Measurements from ENCODE around the gene CKS1B. TPM values are rescaled to one million over a fixed set of nuclear protein-coding genes. Genes with fewer than 3 reads are reported as not detected.

The CKS1B gene
- total RNA-seq, 2 donors from 2014 or later: 49.5 to 76.5 TPM

- Histone ChIP-seq H3K9ac (ENCODE audit: low read depth in 2 of 2, low read length in 2 of 2) (peak overlapping the region in 1 of 2 donors; percentile 23), H3K27ac (no peak overlapping the region), H3K36me3 (no peaks in the 10 kb centered on the region), H3K27me3 (no peaks in the 10 kb centered on the region), H3K9me3 (no peaks in the 10 kb centered on the region), H3K4me3 (no peak overlapping the region), H3K4me1 (peaks cover 7% of the 10 kb centered on the region)
- intact Hi-C loops (cut with DNase I): no loop called here
- no peak for TF ChIP-seq CTCF (IDR thresholded peaks at IDR 0.05)
- DNase-seq: no peak
Observed at GRCh38 chr1:154944401-154945159, 29.9 kb upstream of the CKS1B start.

DNA sequence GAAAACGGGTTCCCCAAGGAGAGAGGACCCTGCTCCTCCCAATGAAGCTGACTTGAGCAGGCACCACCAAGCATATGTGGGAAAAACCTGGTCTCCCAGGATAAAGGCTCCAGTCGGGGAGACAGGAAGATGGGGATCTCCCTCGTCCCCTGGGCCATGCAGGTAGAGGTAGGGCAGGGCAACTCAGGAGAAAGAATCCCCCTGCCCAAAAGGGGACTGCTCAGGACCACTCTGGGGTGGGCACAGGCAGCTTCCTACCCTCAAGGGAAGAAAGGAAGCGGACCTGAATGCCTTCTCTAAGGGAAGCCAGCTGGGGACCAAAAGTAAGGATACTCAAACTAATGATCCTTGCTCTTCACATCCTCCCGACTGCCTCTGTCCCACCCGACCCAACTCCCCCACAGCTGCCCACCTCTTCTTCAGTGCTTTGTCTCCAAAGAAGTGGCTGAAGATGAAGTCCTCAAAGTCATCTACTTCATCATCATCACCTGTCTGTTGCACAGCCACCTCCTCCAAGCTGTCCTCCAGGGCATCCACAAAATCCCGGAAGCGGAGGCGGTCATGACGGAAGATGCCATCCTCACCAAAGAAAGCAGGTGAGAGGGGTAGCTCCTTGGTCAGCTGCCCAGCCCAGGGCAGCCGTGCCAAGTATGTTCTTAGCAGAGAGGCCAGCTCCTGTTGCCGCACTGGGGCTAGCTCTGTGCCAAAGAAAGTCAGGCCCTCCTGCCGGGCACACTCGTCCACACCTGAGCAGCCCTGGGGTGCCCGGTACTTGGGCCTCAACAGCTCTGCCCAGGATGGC, 29.1 kb upstream of the CKS1B start:
- no peak for DNase-seq
- H3K9ac ChIP-seq (ENCODE audit: low read depth in 2 of 2, low read length in 2 of 2): peak overlapping the region in 1 of 2 donors; percentile 23
- H3K4me1 ChIP-seq: peaks cover 7% of the 10 kb centered on the region
- intact Hi-C loops (cut with DNase I): no loop called here
- TF ChIP-seq CTCF (IDR thresholded peaks at IDR 0.05): no peak
- H3K4me3 ChIP-seq: no peak overlapping the region
- no peaks in the 10 kb centered on the region for H3K36me3 ChIP-seq
- no peaks in the 10 kb centered on the region for H3K9me3 ChIP-seq
- no peaks in the 10 kb centered on the region for H3K27me3 ChIP-seq
- no peak overlapping the region for H3K27ac ChIP-seq

DNA sequence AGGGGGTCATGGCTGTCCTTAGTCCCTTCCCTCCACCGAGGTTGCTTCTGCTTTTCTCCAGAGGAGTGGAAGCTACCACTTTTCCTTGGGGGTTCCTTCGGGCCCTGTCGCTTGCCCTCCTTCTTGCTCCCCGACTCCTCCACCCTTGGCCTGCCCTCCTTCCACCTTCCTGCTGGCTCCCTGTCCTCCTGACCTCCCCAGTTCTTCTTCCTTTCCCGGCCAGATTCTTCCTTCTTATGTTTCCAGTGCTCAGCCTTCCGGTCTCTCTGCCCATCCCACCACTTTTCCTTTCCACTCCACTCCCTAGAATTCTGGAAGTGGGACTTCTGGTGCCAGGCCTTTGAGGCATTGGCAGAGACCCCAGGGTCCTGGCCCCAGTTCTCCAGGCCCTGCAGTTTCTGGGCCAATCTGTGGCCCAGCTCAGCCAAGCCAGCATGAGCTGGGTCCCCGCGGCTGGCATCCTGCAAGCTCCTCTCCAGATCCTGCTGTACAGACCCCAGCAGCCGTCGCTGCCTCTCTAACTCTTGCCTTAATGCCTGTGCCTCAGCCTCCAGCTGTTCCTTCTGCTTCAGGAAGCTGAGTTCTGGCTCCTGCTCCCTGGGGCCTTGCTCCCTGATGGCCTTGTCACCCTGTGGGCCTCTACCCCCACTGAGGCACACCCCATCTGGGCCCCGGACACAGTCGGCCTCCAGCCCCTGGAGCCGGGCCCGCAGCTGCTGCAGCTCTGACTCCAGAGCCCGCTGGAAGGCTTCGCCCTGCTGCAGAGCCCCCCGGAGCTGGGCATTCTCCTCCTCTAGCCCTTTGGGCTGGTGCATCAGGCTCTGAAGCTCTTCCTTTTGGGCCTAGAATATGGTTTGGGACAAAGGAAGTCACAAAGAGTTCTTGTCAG, 28.3 kb upstream of the CKS1B start:
- peaks cover 7% of the 10 kb centered on the region for H3K4me1 ChIP-seq
- TF ChIP-seq CTCF (IDR thresholded peaks at IDR 0.05): no peak
- no peaks in the 10 kb centered on the region for H3K9me3 ChIP-seq
- no peak overlapping the region for H3K27ac ChIP-seq
- H3K4me3 ChIP-seq: no peak overlapping the region
- no peaks in the 10 kb centered on the region for H3K36me3 ChIP-seq
- intact Hi-C loops (cut with DNase I): no loop called here
- DNase-seq: no peak
- no peaks in the 10 kb centered on the region for H3K27me3 ChIP-seq
- H3K9ac ChIP-seq (ENCODE audit: low read depth in 2 of 2, low read length in 2 of 2): no peak overlapping the region

DNA sequence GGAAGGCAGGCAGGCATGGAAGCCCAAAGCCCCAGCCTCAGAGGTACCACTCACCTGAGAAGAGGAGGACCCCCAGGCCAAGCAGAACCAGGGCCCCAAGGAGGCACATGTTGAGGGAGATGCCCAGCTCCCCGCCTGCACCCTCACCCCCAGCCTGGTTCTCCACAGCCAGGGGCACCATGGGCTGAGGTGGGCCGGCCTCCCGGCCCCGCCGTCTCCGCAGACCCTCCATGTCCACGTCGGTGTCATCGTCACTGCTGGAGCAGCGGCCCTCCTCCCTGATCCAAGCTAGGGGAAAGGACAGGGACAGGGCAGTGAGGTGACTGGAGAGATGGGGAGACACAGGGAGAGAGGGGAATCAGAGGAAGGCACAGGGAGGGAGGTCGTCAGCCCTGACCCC, 26.4 kb upstream of the CKS1B start:
- intact Hi-C loops (cut with DNase I): no loop called here
- TF ChIP-seq CTCF (IDR thresholded peaks at IDR 0.05): no peak
- Histone ChIP-seq H3K27ac (no peak overlapping the region), H3K4me1 (peaks cover 7% of the 10 kb centered on the region), H3K27me3 (no peaks in the 10 kb centered on the region), H3K9ac (ENCODE audit: low read depth in 2 of 2, low read length in 2 of 2) (no peak overlapping the region), H3K36me3 (no peaks in the 10 kb centered on the region), H3K9me3 (no peaks in the 10 kb centered on the region), H3K4me3 (no peak overlapping the region)
- no peak for DNase-seq
